CD4-positive, alpha-beta T cell (primary cell): Measurements from ENCODE around the gene MYLK4. TPM values are rescaled to one million over a fixed set of nuclear protein-coding genes. Genes with fewer than 3 reads are reported as not detected.

Experiments used
- ATAC-seq: fragments of 200-7000 bp; cut with Tn5 transposase; one replicate; pipeline ENCODE4 v1.10.0; 2022; ENCODE audit warnings: mild to moderate bottlenecking; ENCODE audit not compliant: poor library complexity
- CTCF ChIA-PET: fragments of 350-600 bp; sonication (Branson Sonifier 250); formaldehyde crosslinking; loops from one replicate; lab custom pipeline; 2021; ENCODE audit warnings: antibody characterized with exemption, inconsistent platforms; lab: Charles Lee
- POLR2A ChIA-PET: fragments of 350-600 bp; sonication (Branson Sonifier 250); formaldehyde crosslinking; loops from one replicate; lab custom pipeline; 2021; ENCODE audit warnings: antibody characterized with exemption, inconsistent platforms; lab: Charles Lee
- DNase-seq, 14 experiments: peaks; one replicate each; pipeline ENCODE4 v3.0.0-alpha.2; 2013 to 2020; ENCODE audit warnings: mixed read lengths in 2 of 14
- H3K27ac ChIP-seq, 2 donors: one replicate each; pipeline versions ENCODE4 v1.5.1 to v1.7.0; 2013; ENCODE audit warnings: low read length in 2 of 2, low read depth in 1 of 2, mild to moderate bottlenecking in 1 of 2
- H3K27me3 ChIP-seq, 2 experiments: 1 replicate in 1 of 2; 2 replicates in 1 of 2; pipeline versions ENCODE4 v1.6.1 to v1.7.0; 2013; ENCODE audit warnings: low read length in 2 of 2, control low read depth in 1 of 2, mild to moderate bottlenecking in 1 of 2, moderate library complexity in 1 of 2; ENCODE audit not compliant: insufficient read depth in 2 of 2, control insufficient read depth in 1 of 2
- H3K36me3 ChIP-seq: one replicate; pipeline ENCODE4 v1.6.1; 2013; ENCODE audit warnings: low read length, control low read depth; ENCODE audit not compliant: insufficient read depth
- H3K4me1 ChIP-seq: one replicate; pipeline ENCODE4 v1.6.1; 2013; ENCODE audit warnings: low read length, control low read depth; ENCODE audit not compliant: insufficient read depth
- H3K4me3 ChIP-seq: one replicate; pipeline ENCODE4 v1.5.1; 2013; ENCODE audit warnings: mild to moderate bottlenecking, low read length, moderate library complexity
- H3K9me3 ChIP-seq, 2 experiments: 1 replicate in 1 of 2; 2 replicates in 1 of 2; pipeline versions ENCODE4 v1.6.1 to v1.7.0; 2013; ENCODE audit warnings: low read length in 2 of 2, mild to moderate bottlenecking in 2 of 2, control low read depth in 1 of 2, moderate library complexity in 1 of 2; ENCODE audit not compliant: control insufficient read depth in 1 of 2, insufficient read depth in 1 of 2
- H3K27ac Mint-ChIP-seq: one replicate; pipeline ENCODE4 v1.8.0; 2020; ENCODE audit warnings: mixed read lengths
- H3K27me3 Mint-ChIP-seq: one replicate; pipeline ENCODE4 v1.8.0; 2021; ENCODE audit warnings: mixed read lengths
- H3K36me3 Mint-ChIP-seq: one replicate; pipeline ENCODE4 v1.8.0; 2021; ENCODE audit warnings: low read depth, mixed read lengths
- H3K4me1 Mint-ChIP-seq: one replicate; pipeline ENCODE4 v1.8.0; 2021; ENCODE audit warnings: low read depth, mixed read lengths
- H3K4me3 Mint-ChIP-seq: one replicate; pipeline ENCODE4 v1.8.0; 2020; ENCODE audit warnings: mild to moderate bottlenecking, mixed read lengths
- H3K9me3 Mint-ChIP-seq: one replicate; pipeline ENCODE4 v1.8.0; 2020; ENCODE audit warnings: mixed read lengths
- CTCF ChIP-seq: fragments of 200-600 bp; IDR thresholded peaks from one replicate; pipeline ENCODE4 v1.8.0; 2022; ENCODE audit warnings: antibody characterized with exemption, mild to moderate bottlenecking
- intact Hi-C, 2 experiments: fragments of 100-400 bp; cut with DNase I in 1 of 2; cut with micrococcal nuclease in 1 of 2; formaldehyde crosslinking; loops; one replicate each; pipeline versions ENCODE4 v1.15.1 to v1.9.0; 2023 to 2025; cut with DNase I, micrococcal nuclease
- total RNA-seq, 174 experiments: library from RNA in 2 of 174; stranded (reverse) in 2 of 174; gene quantifications; one replicate each; pipeline ENCODE4 v1.2.3 and lab custom pipeline; 2021 to 2026

Gene MYLK4
- total RNA-seq, 2 experiments from 2014 or later: 1.6 to 2.0 TPM

DNA sequence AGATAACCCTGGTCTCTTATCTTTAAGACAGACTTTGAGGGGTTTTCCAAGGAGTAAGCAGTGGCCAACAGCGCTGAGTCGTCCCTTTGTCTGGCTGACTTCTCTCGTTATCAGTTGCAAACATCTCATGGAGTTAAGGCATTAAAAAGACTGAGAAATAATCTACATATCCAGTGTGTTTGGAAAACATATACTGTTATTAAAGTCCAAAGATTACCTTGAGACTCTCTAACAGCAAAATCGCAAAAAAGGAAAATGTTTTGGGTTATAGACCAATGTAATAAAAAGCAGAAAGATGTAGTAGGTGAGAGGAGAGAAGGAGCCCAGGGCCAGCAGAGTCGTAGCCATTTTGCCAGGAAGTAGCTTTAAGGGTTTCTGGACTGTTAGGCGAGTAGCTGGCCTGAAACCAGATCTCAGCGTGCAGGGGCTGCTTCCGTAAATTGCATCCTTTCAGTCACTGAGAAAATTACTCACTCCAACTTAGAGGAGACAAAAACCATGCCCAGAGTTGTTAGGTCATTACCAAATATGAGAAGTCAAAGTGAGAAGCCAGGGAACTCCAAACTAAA lies 24.6 kb downstream of the MYLK4 start:
- H3K27ac ChIP-seq: no peak overlapping the region
- Mint-ChIP-seq H3K36me3 (peaks cover 8% of the 10 kb centered on the region), H3K4me3 (no peak overlapping the region)

GRCh38 chr6:2725364-2725988 lies 25.2 kb downstream of the MYLK4 start:
- intact Hi-C loops: no loop called here
- Histone ChIP-seq H3K4me1 (no peaks in the 10 kb centered on the region), H3K27me3 (no peaks in the 10 kb centered on the region), H3K36me3 (no peaks in the 10 kb centered on the region), H3K27ac (no peak overlapping the region), H3K9me3 (peaks cover 0 to 5% of the 10 kb centered on the region in 2 experiments), H3K4me3 (no peak overlapping the region)
- no peak overlapping the region for H3K4me3 Mint-ChIP-seq
- ATAC-seq: no peak
- TF ChIP-seq CTCF: no peak
- H3K9me3 Mint-ChIP-seq: peaks cover 2% of the 10 kb centered on the region
- no peak overlapping the region for H3K27ac Mint-ChIP-seq
- ChIA-PET CTCF (no interaction called here), POLR2A (no interaction called here)
- no peak for DNase-seq
- H3K36me3 Mint-ChIP-seq: peaks cover 8% of the 10 kb centered on the region
- H3K27me3 Mint-ChIP-seq: peaks cover 5% of the 10 kb centered on the region
- H3K4me1 Mint-ChIP-seq: no peaks in the 10 kb centered on the region

More for the DNA sequence above, 24.6 kb downstream of the MYLK4 start:
- CTCF ChIA-PET: no interaction called here
- Mint-ChIP-seq H3K9me3 (peaks cover 2% of the 10 kb centered on the region), H3K27me3 (peaks cover 5% of the 10 kb centered on the region), H3K4me1 (no peaks in the 10 kb centered on the region), H3K27ac (no peak overlapping the region)
- no peak overlapping the region for H3K4me3 ChIP-seq
- TF ChIP-seq CTCF: no peak
- POLR2A ChIA-PET: no interaction called here
- intact Hi-C loops: no loop called here
- ATAC-seq (no peak), DNase-seq (peak in 3 of 14 experiments; percentile 6 to 66 (median 52))
- peaks cover 0 to 5% of the 10 kb centered on the region in 2 experiments for H3K9me3 ChIP-seq
- no peaks in the 10 kb centered on the region for H3K4me1 ChIP-seq
- no peaks in the 10 kb centered on the region for H3K27me3 ChIP-seq
- no peaks in the 10 kb centered on the region for H3K36me3 ChIP-seq

- TF ChIP-seq CTCF: no peak
- H3K27ac ChIP-seq: no peak overlapping the region
- no peak overlapping the region for H3K4me3 Mint-ChIP-seq
- H3K4me1 ChIP-seq: no peaks in the 10 kb centered on the region
- ChIA-PET CTCF (no interaction called here), POLR2A (no interaction called here)
- peaks cover 2% of the 10 kb centered on the region for H3K9me3 Mint-ChIP-seq
- peaks cover 8% of the 10 kb centered on the region for H3K36me3 Mint-ChIP-seq
- ATAC-seq (no peak), DNase-seq (no peak)
- no peak overlapping the region for H3K4me3 ChIP-seq
- no peaks in the 10 kb centered on the region for H3K27me3 ChIP-seq
- intact Hi-C loops: no loop called here
- peaks cover 10% of the 10 kb centered on the region for H3K4me1 Mint-ChIP-seq
- H3K36me3 ChIP-seq: no peaks in the 10 kb centered on the region
- H3K9me3 ChIP-seq: peaks cover 0 to 5% of the 10 kb centered on the region in 2 experiments
- no peak overlapping the region for H3K27ac Mint-ChIP-seq
- H3K27me3 Mint-ChIP-seq: no peaks in the 10 kb centered on the region
Observed at GRCh38 chr6:2721219-2721618, 29.5 kb downstream of the MYLK4 start.
